ENCODE data around the gene TMEM167A. TPM values are rescaled to one million over a fixed set of nuclear protein-coding genes. Genes with fewer than 3 reads are reported as not detected.

Gene TMEM167A
- total and polyA plus RNA-seq, 2 donors (not counting 1 experiment from before 2014, with no cell fraction given), result 54.0 to 89.0 TPM

GRCh38 chr5:83006683-83007283, 70.4 kb downstream of the TMEM167A start:
- Histone ChIP-seq H3K9me3 (ENCODE audit: control insufficient read depth, insufficient read depth, low read depth, low read length) (no peaks in the 10 kb centered on the region), H4K20me1 (ENCODE audit: control insufficient read depth, extremely low read depth, insufficient read depth, low read length) (no peaks in the 10 kb centered on the region), H3K9ac (ENCODE audit: insufficient read depth, low read length) (no peak overlapping the region), H3K27ac (ENCODE audit: insufficient read depth, low read length) (no peak overlapping the region), H3K27me3 (ENCODE audit: control insufficient read depth, insufficient read depth, low read length) (no peaks in the 10 kb centered on the region), H3K4me2 (ENCODE audit: extremely low read depth, insufficient read depth, low read length) (no peak overlapping the region), H2AFZ (ENCODE audit: low read length) (no peak overlapping the region), H3K36me3 (ENCODE audit: control insufficient read depth, insufficient read depth, low read length) (no peaks in the 10 kb centered on the region), H3K79me2 (ENCODE audit: control insufficient read depth, insufficient read depth, low read length) (no peaks in the 10 kb centered on the region), H3K4me3 (replicated peaks in 1 of 4; ENCODE audit: control extremely low read depth in 1 of 4, insufficient read depth in 1 of 4, low read depth in 3 of 4, low read length in 4 of 4) (no peak overlapping the region), H3K4me1 (ENCODE audit: control insufficient read depth, extremely low read depth, insufficient read depth, low read length) (no peaks in the 10 kb centered on the region)
- DNase-seq (ENCODE audit: low read depth in 2 of 2), result no peak
- no peak for TF ChIP-seq CTCF (conservative IDR thresholded peaks at IDR 0.05 in 1 of 2, IDR thresholded peaks at IDR 0.05 in 1 of 2; ENCODE audit: low read depth in 1 of 2, low read length in 2 of 2)
- TF ChIP-seq EZH2 (IDR thresholded peaks at IDR 0.05; ENCODE audit: low read length, missing control alignments), result no peak

- Histone ChIP-seq H3K27ac (ENCODE audit: insufficient read depth, low read length) (no peak overlapping the region), H3K4me2 (ENCODE audit: extremely low read depth, insufficient read depth, low read length) (no peak overlapping the region), H3K27me3 (ENCODE audit: control insufficient read depth, insufficient read depth, low read length) (no peaks in the 10 kb centered on the region), H2AFZ (ENCODE audit: low read length) (no peak overlapping the region), H3K4me1 (ENCODE audit: control insufficient read depth, extremely low read depth, insufficient read depth, low read length) (no peaks in the 10 kb centered on the region), H4K20me1 (ENCODE audit: control insufficient read depth, extremely low read depth, insufficient read depth, low read length) (no peaks in the 10 kb centered on the region), H3K36me3 (ENCODE audit: control insufficient read depth, insufficient read depth, low read length) (no peaks in the 10 kb centered on the region), H3K9ac (ENCODE audit: insufficient read depth, low read length) (no peak overlapping the region), H3K79me2 (ENCODE audit: control insufficient read depth, insufficient read depth, low read length) (no peaks in the 10 kb centered on the region), H3K4me3 (replicated peaks in 1 of 4; ENCODE audit: control extremely low read depth in 1 of 4, insufficient read depth in 1 of 4, low read depth in 3 of 4, low read length in 4 of 4) (no peak overlapping the region), H3K9me3 (ENCODE audit: control insufficient read depth, insufficient read depth, low read depth, low read length) (no peaks in the 10 kb centered on the region)
- DNase-seq (ENCODE audit: low read depth in 2 of 2), result no peak
- TF ChIP-seq EZH2 (IDR thresholded peaks at IDR 0.05; ENCODE audit: low read length, missing control alignments), result no peak
- TF ChIP-seq CTCF (conservative IDR thresholded peaks at IDR 0.05 in 1 of 2, IDR thresholded peaks at IDR 0.05 in 1 of 2; ENCODE audit: low read depth in 1 of 2, low read length in 2 of 2), result no peak
Measured at GRCh38 chr5:83003791-83004190, 73.4 kb downstream of the TMEM167A start.

Other genes with a start within 250 kb of the TMEM167A start
- gene XRCC4, start 153 bp upstream of the TMEM167A start, total RNA-seq, result 6.7 and 7.6 TPM in 2 replicates
- 7.5 and 10.8 TPM in 2 replicates for gene XRCC4, start 153 bp upstream of the TMEM167A start, polyA plus RNA-seq

Data from fibroblast of lung (primary cell).